B cell (primary cell): Measurements from ENCODE around the gene ACTR5. TPM values are rescaled to one million over a fixed set of nuclear protein-coding genes. Genes with fewer than 3 reads are reported as not detected.

Experiments
- ATAC-seq: fragments of 200-7000 bp; cut with Tn5 transposase; one replicate; pipeline ENCODE4 v1.10.0; 2021; ENCODE audit warnings: low read depth, mild to moderate bottlenecking, moderate number of reproducible peaks, moderate library complexity
- CTCF ChIA-PET: fragments of 350-600 bp; sonication (Branson Sonifier 250); formaldehyde crosslinking; loops from one replicate; lab custom pipeline; 2021; ENCODE audit warnings: antibody characterized with exemption, inconsistent platforms; lab: Charles Lee
- POLR2A ChIA-PET: fragments of 350-600 bp; sonication (Branson Sonifier 250); formaldehyde crosslinking; loops from one replicate; lab custom pipeline; 2021; ENCODE audit warnings: antibody characterized with exemption; lab: Charles Lee
- DNase-seq: peaks from one replicate; pipeline ENCODE4 v3.0.0; 2013
- H2AFZ ChIP-seq: 2 replicates; pipeline ENCODE4 v1.6.1; 2012; ENCODE audit warnings: mild to moderate bottlenecking, low read depth, low read length; ENCODE audit not compliant: insufficient read depth, poor library complexity, severe bottlenecking
- H3K27ac ChIP-seq, 2 donors: 1 replicate in 1 of 2; 2 replicates in 1 of 2; pipeline ENCODE4 v1.5.1; 2012 to 2013; ENCODE audit warnings: low read length in 2 of 2, mild to moderate bottlenecking in 2 of 2, moderate library complexity in 1 of 2
- H3K27me3 ChIP-seq, 4 experiments: fragments of 200-600 bp in 1 of 4; sonication (generic) in 1 of 4; replicated peaks in 1 of 4; 1 replicate in 2 of 4; 2 replicates in 2 of 4; pipeline versions ENCODE4 v1.6.1 to v1.7.0; 2013 to 2016; ENCODE audit warnings: low read length in 3 of 4, mild to moderate bottlenecking in 2 of 4, mixed read lengths in 1 of 4, moderate library complexity in 1 of 4; ENCODE audit not compliant: insufficient read depth in 4 of 4, control insufficient read depth in 3 of 4; ENCODE audit errors: control extremely low read depth in 1 of 4
- H3K36me3 ChIP-seq, 2 experiments: replicated peaks in 1 of 2; 1 replicate in 1 of 2; 2 replicates in 1 of 2; pipeline versions ENCODE4 v1.6.1 to v1.7.1; 2013; ENCODE audit warnings: low read length in 1 of 2; ENCODE audit not compliant: insufficient read depth in 2 of 2, control insufficient read depth in 1 of 2; ENCODE audit errors: control extremely low read depth in 1 of 2, extremely low read depth in 1 of 2
- H3K4me1 ChIP-seq, 2 donors: fragments of 200-600 bp in 1 of 2; sonication (generic) in 1 of 2; 1 replicate in 1 of 2; 2 replicates in 1 of 2; pipeline versions ENCODE4 v1.5.1 to v1.6.1; 2013 to 2017; ENCODE audit warnings: low read length in 2 of 2; ENCODE audit not compliant: control insufficient read depth in 2 of 2, insufficient read depth in 2 of 2
- H3K4me2 ChIP-seq: replicated peaks from 2 replicates; pipeline ENCODE3; 2012; ENCODE audit warnings: mild to moderate bottlenecking, low read depth, low read length; ENCODE audit not compliant: poor library complexity, severe bottlenecking
- H3K4me3 ChIP-seq, 5 experiments: fragments of 200-600 bp in 1 of 5; sonication (generic) in 1 of 5; 1 replicate in 3 of 5; 2 replicates in 2 of 5; pipeline versions ENCODE4 v1.5.1 to v1.7.0; 2011 to 2016; ENCODE audit warnings: low read length in 4 of 5, mild to moderate bottlenecking in 4 of 5, low read depth in 2 of 5, control low read depth in 1 of 5, moderate library complexity in 1 of 5; ENCODE audit not compliant: insufficient read depth in 1 of 5; ENCODE audit errors: control extremely low read depth in 1 of 5, extremely low read depth in 1 of 5
- H3K79me2 ChIP-seq: fragments of 200-600 bp; sonication (generic); one replicate; pipeline ENCODE4 v1.6.0; 2016; ENCODE audit warnings: low read length; ENCODE audit not compliant: control insufficient read depth, insufficient read depth
- H3K9ac ChIP-seq: fragments of 200-600 bp; sonication (generic); 2 replicates; pipeline ENCODE4 v1.6.1; 2017; ENCODE audit warnings: mild to moderate bottlenecking, low read length, moderate library complexity
- H3K9me3 ChIP-seq, 3 donors: one replicate each; pipeline versions ENCODE4 v1.6.1 to v1.7.1; 2013; ENCODE audit warnings: low read length in 2 of 3; ENCODE audit not compliant: control insufficient read depth in 2 of 3, insufficient read depth in 1 of 3; ENCODE audit errors: control extremely low read depth in 1 of 3
- H4K20me1 ChIP-seq: 2 replicates; pipeline ENCODE4 v1.6.0; 2012; ENCODE audit warnings: mild to moderate bottlenecking, low read length; ENCODE audit not compliant: insufficient read depth, control insufficient read depth, poor library complexity, severe bottlenecking
- H3K27ac Mint-ChIP-seq: one replicate; pipeline ENCODE4 v1.8.0; 2021; ENCODE audit warnings: mixed read lengths
- H3K27me3 Mint-ChIP-seq: one replicate; pipeline ENCODE4 v1.8.0; 2021; ENCODE audit warnings: mixed read lengths
- H3K4me1 Mint-ChIP-seq: one replicate; pipeline ENCODE4 v1.8.0; 2021; ENCODE audit warnings: mixed read lengths
- H3K4me3 Mint-ChIP-seq: one replicate; pipeline ENCODE4 v1.8.0; 2021; ENCODE audit warnings: mixed read lengths
- H3K9me3 Mint-ChIP-seq: one replicate; pipeline ENCODE4 v1.8.0; 2022; ENCODE audit warnings: mixed read lengths; ENCODE audit not compliant: insufficient read depth
- EZH2 ChIP-seq: IDR thresholded peaks from 2 replicates; pipeline ENCODE4 v1.6.1; 2012; ENCODE audit warnings: borderline replicate concordance, low read depth, mild to moderate bottlenecking, moderate library complexity, low read length; ENCODE audit not compliant: insufficient read depth, poor library complexity, severe bottlenecking
- WGBS: methylation state at CpG from one replicate; pipeline ENCODE4 v1.1.5; 2013; ENCODE audit warnings: missing lambda C conversion rate; ENCODE audit not compliant: insufficient coverage; 5-methylcytosine and 5-hydroxymethylcytosine counted together
- intact Hi-C: fragments of 100-400 bp; cut with micrococcal nuclease; formaldehyde crosslinking; loops from one replicate; pipeline ENCODE4 v1.10.0; 2022
- polyA plus RNA-seq: library from polyadenylated mRNA; depleted of rRNA; stranded (reverse); fragments of >200 nt; gene quantifications from 2 replicates; pipeline ENCODE4 v1.2.3, GENCODE V29; 2012
- total RNA-seq, 2 donors: library from RNA; stranded (reverse); fragments of 120-200 nt in 1 of 2; gene quantifications; 1 replicate in 1 of 2; 2 replicates in 1 of 2; pipeline versions ENCODE4 v1.2.3 to v1.2.4, GENCODE V29; 2013 to 2022
- TF ChIP-seq, protein P1 (sequence below): fragments of 200-600 bp; IDR thresholded peaks from one replicate; pipeline ENCODE4 v1.8.0; 2022; ENCODE audit warnings: antibody characterized with exemption, mild to moderate bottlenecking

ACTR5 gene
- total and polyA plus RNA-seq, 2 donors (not counting 1 experiment from before 2014, with no cell fraction given), result 15.4 to 18.0 TPM

DNA sequence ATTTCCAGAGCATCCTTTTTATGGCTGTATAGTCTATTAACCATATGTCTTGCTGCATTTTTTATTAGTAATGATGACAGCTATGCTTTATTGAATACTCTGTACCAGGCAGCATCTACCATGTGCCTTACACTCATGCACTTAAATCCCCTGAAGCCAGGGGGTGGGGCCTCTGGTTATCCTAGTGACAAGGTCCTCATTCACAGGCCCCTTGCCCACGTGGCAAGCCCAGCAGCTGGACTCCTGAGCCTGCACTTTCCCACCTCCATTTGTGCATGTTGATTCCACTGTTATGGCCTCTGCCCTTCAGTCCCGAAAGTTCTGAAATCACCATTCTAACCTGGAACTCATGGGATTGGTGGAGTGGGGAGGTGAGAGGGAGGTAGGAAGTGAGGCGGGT is 22.3 kb downstream of the ACTR5 start:
- CTCF ChIA-PET, result interaction anchor here (1.6 kb wide), 1 partner anchor 122 kb away, joined by 5 read pairs; no protein-coding TSS in a partner anchor

DNA sequence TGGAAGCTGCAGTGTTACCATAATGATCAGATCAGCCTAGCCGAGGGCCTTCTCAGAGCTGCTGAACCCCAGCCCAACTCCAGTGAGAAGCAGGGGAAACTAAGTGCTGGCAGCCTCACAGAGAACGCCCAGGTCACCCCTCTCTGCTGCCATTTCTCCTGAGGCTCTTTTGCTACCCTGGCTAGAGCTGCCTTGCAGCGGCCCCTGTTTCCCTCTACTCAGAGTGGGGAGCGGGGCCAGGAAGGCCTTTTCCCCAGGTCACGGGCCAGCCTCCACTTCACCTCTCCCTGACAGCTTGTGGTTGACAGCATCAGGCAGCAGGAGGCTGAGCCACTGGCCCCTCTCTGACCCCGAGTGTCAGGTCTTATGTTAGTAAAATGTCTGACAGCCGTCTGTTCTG is 22.7 kb downstream of the ACTR5 start:
- CTCF ChIA-PET, result interaction anchor here (1.6 kb wide), 1 partner anchor 122 kb away, joined by 5 read pairs; no protein-coding TSS in a partner anchor
- Histone ChIP-seq H3K27ac (no peak overlapping the region), H3K4me2 (no peak overlapping the region), H3K9me3 (peaks cover 2 to 8% (median 6%) of the 10 kb centered on the region in 3 donors), H3K36me3 (peaks cover 2 to 62% of the 10 kb centered on the region in 2 experiments), H3K9ac (no peak overlapping the region), H4K20me1 (no peaks in the 10 kb centered on the region), H3K4me1 (no peaks in the 10 kb centered on the region), H2AFZ (no peak overlapping the region), H3K79me2 (no peaks in the 10 kb centered on the region), H3K4me3 (no peak overlapping the region), H3K27me3 (no peaks in the 10 kb centered on the region)
- ATAC-seq (no peak), DNase-seq (no peak)
- H3K4me1 Mint-ChIP-seq, result peaks cover 2% of the 10 kb centered on the region
- H3K27ac Mint-ChIP-seq, result no peak overlapping the region
- WGBS, result 90% methylated on average over 4 of the region's 7 CpGs
- POLR2A ChIA-PET, result no interaction called here
- intact Hi-C loops, result no loop called here
- H3K9me3 Mint-ChIP-seq, result peaks cover 8% of the 10 kb centered on the region
- no peaks in the 10 kb centered on the region for H3K27me3 Mint-ChIP-seq
- H3K4me3 Mint-ChIP-seq, result no peak overlapping the region
- TF ChIP-seq, protein P1, sequence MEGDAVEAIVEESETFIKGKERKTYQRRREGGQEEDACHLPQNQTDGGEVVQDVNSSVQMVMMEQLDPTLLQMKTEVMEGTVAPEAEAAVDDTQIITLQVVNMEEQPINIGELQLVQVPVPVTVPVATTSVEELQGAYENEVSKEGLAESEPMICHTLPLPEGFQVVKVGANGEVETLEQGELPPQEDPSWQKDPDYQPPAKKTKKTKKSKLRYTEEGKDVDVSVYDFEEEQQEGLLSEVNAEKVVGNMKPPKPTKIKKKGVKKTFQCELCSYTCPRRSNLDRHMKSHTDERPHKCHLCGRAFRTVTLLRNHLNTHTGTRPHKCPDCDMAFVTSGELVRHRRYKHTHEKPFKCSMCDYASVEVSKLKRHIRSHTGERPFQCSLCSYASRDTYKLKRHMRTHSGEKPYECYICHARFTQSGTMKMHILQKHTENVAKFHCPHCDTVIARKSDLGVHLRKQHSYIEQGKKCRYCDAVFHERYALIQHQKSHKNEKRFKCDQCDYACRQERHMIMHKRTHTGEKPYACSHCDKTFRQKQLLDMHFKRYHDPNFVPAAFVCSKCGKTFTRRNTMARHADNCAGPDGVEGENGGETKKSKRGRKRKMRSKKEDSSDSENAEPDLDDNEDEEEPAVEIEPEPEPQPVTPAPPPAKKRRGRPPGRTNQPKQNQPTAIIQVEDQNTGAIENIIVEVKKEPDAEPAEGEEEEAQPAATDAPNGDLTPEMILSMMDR, result no peak
- TF ChIP-seq EZH2, result no peak

More for the DNA sequence above, 22.3 kb downstream of the ACTR5 start:
- Histone ChIP-seq H2AFZ (no peak overlapping the region), H3K79me2 (no peaks in the 10 kb centered on the region), H3K4me3 (no peak overlapping the region), H3K4me1 (no peaks in the 10 kb centered on the region), H3K36me3 (peaks cover 2 to 66% of the 10 kb centered on the region in 2 experiments), H3K27me3 (no peaks in the 10 kb centered on the region), H3K9me3 (peaks cover 2 to 8% (median 6%) of the 10 kb centered on the region in 3 donors), H4K20me1 (no peaks in the 10 kb centered on the region), H3K27ac (no peak overlapping the region), H3K4me2 (no peak overlapping the region), H3K9ac (no peak overlapping the region)
- POLR2A ChIA-PET, result no interaction called here
- WGBS, result 100% methylated on average over 2 of the region's 3 CpGs
- Mint-ChIP-seq H3K4me1 (peaks cover 2% of the 10 kb centered on the region), H3K9me3 (peaks cover 8% of the 10 kb centered on the region), H3K4me3 (no peak overlapping the region), H3K27ac (no peak overlapping the region), H3K27me3 (no peaks in the 10 kb centered on the region)
- intact Hi-C loops, result no loop called here
- DNase-seq (no peak), ATAC-seq (no peak)
- TF ChIP-seq EZH2, result no peak
- TF ChIP-seq, protein P1, result no peak
